K562 (cell line): Measurements from ENCODE around the gene PCCA. TPM values are rescaled to one million over a fixed set of nuclear protein-coding genes. Genes with fewer than 3 reads are reported as not detected.

Experiments used
- ATAC-seq: fragments of 200-7000 bp; cut with Tn5 transposase; 3 replicates; pipeline ENCODE4 v1.9.1; 2020; ENCODE audit warnings: moderate library complexity
- BruUV-seq: library from RNA; stranded (reverse); fragments of 400-500 nt; replicated peaks from 2 replicates; lab custom pipeline; 2021; lab: Mats Ljungman, UMichigan
- CTCF ChIA-PET: fragments of 300-600 bp; formaldehyde crosslinking; extraction: SDS; loops from one replicate; lab custom pipeline; 2021; ENCODE audit warnings: low intra/inter-chr PET ratio; lab: Yijun Ruan, JAX
- POLR2A ChIA-PET: fragments of 300-600, 350-650 bp; sonication (Branson Sonifier 250); formaldehyde crosslinking; extraction: SDS; loops from one replicate; lab custom pipeline; 2021; ENCODE audit warnings: antibody characterized with exemption, inconsistent platforms; lab: Yijun Ruan, JAX
- DNase-seq, 4 experiments: peaks; one replicate each; pipeline versions ENCODE4 v3.0.0 to v3.0.0-alpha.2; 2011 to 2018; ENCODE audit warnings: low spot score in 3 of 4, mixed read lengths in 3 of 4; ENCODE audit errors: extremely low read depth in 1 of 4
- FAIRE-seq: peaks from 2 replicates; lab custom pipeline; 2011; peaks lifted over from hg19 to GRCh38; lab: Jason Lieb, UNC
- H2AFZ ChIP-seq: 2 replicates; pipeline ENCODE4 v1.6.0; 2011; ENCODE audit warnings: low read depth, low read length, control low read depth, inconsistent platforms
- H3K27ac ChIP-seq: fragments of 200-600 bp; 3 replicates; pipeline ENCODE4 v1.8.0; 2011; ENCODE audit warnings: low read depth, mild to moderate bottlenecking, control low read depth, inconsistent platforms, low read length, moderate library complexity, mixed read lengths; ENCODE audit errors: extremely low read depth
- H3K27me3 ChIP-seq, 2 experiments: fragments of 300-600 bp in 1 of 2; 2 replicates in 1 of 2; 3 replicates in 1 of 2; pipeline versions ENCODE4 v1.6.0 to v1.8.0; 2011; ENCODE audit warnings: inconsistent platforms in 2 of 2, low read length in 2 of 2, mild to moderate bottlenecking in 1 of 2, mixed read lengths in 1 of 2, moderate library complexity in 1 of 2; ENCODE audit not compliant: control insufficient read depth in 2 of 2, insufficient read depth in 2 of 2
- H3K36me3 ChIP-seq: fragments of 300-600 bp; 3 replicates; pipeline ENCODE4 v1.8.0; 2011; ENCODE audit warnings: mild to moderate bottlenecking, low read length, inconsistent platforms; ENCODE audit not compliant: control insufficient read depth, insufficient read depth
- H3K4me1 ChIP-seq, 2 experiments: fragments of 200-600 bp in 1 of 2; replicated peaks in 1 of 2; 2 replicates in 1 of 2; 3 replicates in 1 of 2; pipeline versions ENCODE4 v1.5.1 to v1.8.0; 2011; ENCODE audit warnings: inconsistent platforms in 2 of 2, low read length in 2 of 2, mild to moderate bottlenecking in 1 of 2, mixed read lengths in 1 of 2, moderate library complexity in 1 of 2; ENCODE audit not compliant: control insufficient read depth in 2 of 2, insufficient read depth in 2 of 2
- H3K4me2 ChIP-seq: 2 replicates; pipeline ENCODE4 v1.6.1; 2011; ENCODE audit warnings: low read length, control low read depth, inconsistent platforms, mixed read lengths; ENCODE audit not compliant: insufficient read depth
- H3K4me3 ChIP-seq: fragments of 200-600 bp; sonication (generic), shearing (Covaris generic); 2 replicates; pipeline ENCODE4 v1.5.1; 2016; ENCODE audit warnings: control low read depth, inconsistent platforms
- H3K79me2 ChIP-seq: fragments of 200-600 bp; 3 replicates; pipeline ENCODE4 v1.8.0; 2011; ENCODE audit warnings: low read length, inconsistent platforms; ENCODE audit not compliant: control insufficient read depth, insufficient read depth
- H3K9ac ChIP-seq, 2 experiments: 2 replicates each; pipeline versions ENCODE4 v1.6.0 to v1.6.1; 2011; ENCODE audit warnings: low read depth in 2 of 2, low read length in 2 of 2, control low read depth in 1 of 2, inconsistent platforms in 1 of 2, mild to moderate bottlenecking in 1 of 2, mixed read lengths in 1 of 2; ENCODE audit not compliant: insufficient read depth in 1 of 2
- H3K9me1 ChIP-seq: one replicate; pipeline ENCODE4 v1.6.0; 2011; ENCODE audit warnings: inconsistent platforms, mild to moderate bottlenecking, low read length, moderate library complexity; ENCODE audit not compliant: control insufficient read depth, insufficient read depth
- H3K9me3 ChIP-seq: replicated peaks from 2 replicates; pipeline ENCODE4 v1.5.1; 2011; ENCODE audit warnings: low read depth, low read length, inconsistent platforms; ENCODE audit not compliant: control insufficient read depth, insufficient read depth
- H4K20me1 ChIP-seq: replicated peaks from 2 replicates; pipeline ENCODE4 v1.6.1; 2011; ENCODE audit warnings: low read length, inconsistent platforms, mixed read lengths; ENCODE audit not compliant: control insufficient read depth, insufficient read depth
- BRCA1 ChIP-seq, 2 experiments: fragments of 450-650 bp in 1 of 2; sonication (generic) in 1 of 2; formaldehyde crosslinking in 1 of 2; IDR thresholded peaks; 2 replicates each; pipeline versions ENCODE4 v1.5.0 to v1.6.1; 2017 to 2020; ENCODE audit warnings: mild to moderate bottlenecking in 1 of 2, missing genetic modification reagents in 1 of 2
- GATA2 ChIP-seq: sonication (generic); formaldehyde crosslinking; IDR thresholded peaks from 2 replicates; pipeline ENCODE4 v1.4.0; 2020; ENCODE audit warnings: mild to moderate bottlenecking, missing genetic modification reagents
- KDM5B ChIP-seq: fragments of 200-600 bp; sonication (generic); IDR thresholded peaks from 2 replicates; pipeline ENCODE4 v1.6.1; 2012; ENCODE audit warnings: low read depth, mild to moderate bottlenecking, moderate library complexity, low read length, control low read depth, inconsistent platforms; ENCODE audit not compliant: insufficient replicate concordance
- LEF1 ChIP-seq: fragments of 450-650 bp; IDR thresholded peaks from 2 replicates; pipeline ENCODE4 v1.6.1; 2016; ENCODE audit warnings: mild to moderate bottlenecking
- MED1 ChIP-seq: sonication (generic); formaldehyde crosslinking; IDR thresholded peaks from 2 replicates; pipeline ENCODE4 v1.8.1; 2023; ENCODE audit warnings: missing genetic modification reagents, borderline replicate concordance
- NFIC ChIP-seq: fragments of 450-650 bp; IDR thresholded peaks from 2 replicates; pipeline ENCODE4 v1.6.1; 2017; ENCODE audit warnings: mild to moderate bottlenecking, inconsistent platforms
- PATZ1 ChIP-seq: fragments of 250-450 bp; sonication (Bioruptor Pico); IDR thresholded peaks from 2 replicates; pipeline ENCODE4 v1.5.0; 2020; ENCODE audit warnings: mild to moderate bottlenecking, borderline replicate concordance
- POU5F1 ChIP-seq: fragments of 150-350 bp; IDR thresholded peaks from 2 replicates; pipeline ENCODE4 v1.6.1; 2014; ENCODE audit warnings: borderline replicate concordance, low read length, low read depth, mild to moderate bottlenecking; ENCODE audit not compliant: partially characterized antibody
- PYGO2 ChIP-seq: fragments of 450-650 bp; IDR thresholded peaks from 2 replicates; pipeline ENCODE4 v1.6.1; 2016; ENCODE audit warnings: mild to moderate bottlenecking, missing genetic modification characterization, moderate library complexity, missing compliant biosample characterization
- RCOR1 ChIP-seq, 2 experiments: IDR thresholded peaks; 2 replicates each; pipeline ENCODE4 v1.6.1; 2012; ENCODE audit warnings: low read depth in 2 of 2, low read length in 2 of 2, borderline replicate concordance in 1 of 2, improper control_type of control experiment in 1 of 2
- SPI1 ChIP-seq: IDR thresholded peaks from 2 replicates; pipeline ENCODE4 v1.6.1; 2011; ENCODE audit warnings: low read depth, low read length, control low read depth, borderline replicate concordance
- TCF3 ChIP-seq: sonication (generic); formaldehyde crosslinking; IDR thresholded peaks from 2 replicates; pipeline ENCODE4 v1.4.0; 2020; ENCODE audit warnings: mild to moderate bottlenecking, missing genetic modification reagents
- WGBS: fragments of 100-300 bp; shearing (Covaris generic); methylation state at CpG from one replicate; pipeline ENCODE4 v1.1.6; 2016; ENCODE audit warnings: low coverage, mixed read lengths; ENCODE audit not compliant: insufficient coverage; ENCODE audit errors: missing lambda C conversion rate; 5-methylcytosine and 5-hydroxymethylcytosine counted together
- in situ Hi-C: fragments of 300-500 bp; cut with MboI; formaldehyde crosslinking; loops from 4 replicates; pipeline ENCODE4 v1.15.0; 2018; ENCODE audit warnings: inconsistent platforms, mixed read lengths
- intact Hi-C: fragments of 100-400 bp; cut with micrococcal nuclease; formaldehyde crosslinking; loops from 2 replicates; pipeline ENCODE4 v1.14.2; 2022
- polyA plus RNA-seq, 8 experiments: library from polyadenylated mRNA; depleted of rRNA in 4 of 8; stranded (reverse) in 5 of 8; unstranded in 3 of 8; fragments of >200 nt; fragmentation: Nextera tagmentation in 2 of 8; fragmentation: Illumina TruSeq in 1 of 8; extraction: Ambion mirVana in 2 of 8; extraction: Trizol in 1 of 8; gene quantifications; 2 replicates each; pipeline versions ENCODE4 v1.2.1 to v1.2.3, GENCODE V29; 2011 to 2014; ENCODE audit warnings: inconsistent platforms in 1 of 8, missing spikeins in 1 of 8
- total RNA-seq, 7 experiments: library from RNA; depleted of rRNA in 6 of 7; stranded (reverse); fragments of >200 nt in 6 of 7; fragmentation: Illumina TruSeq in 2 of 7; extraction: Trizol in 2 of 7; gene quantifications; 2 replicates each; pipeline versions ENCODE4 v1.2.1 to v1.2.3, GENCODE V29; 2011 to 2021; ENCODE audit warnings: low replicate concordance in 1 of 7
- TF ChIP-seq, protein P1 (sequence below): fragments of 250-450 bp; sonication (Bioruptor Pico); IDR thresholded peaks from 2 replicates; pipeline ENCODE4 v1.4.0; 2020; ENCODE audit warnings: mild to moderate bottlenecking, moderate library complexity, borderline replicate concordance
- TF ChIP-seq, protein P2 (sequence below): fragments of 200-400 bp; formaldehyde crosslinking; IDR thresholded peaks from 2 replicates; pipeline ENCODE4 v1.6.1; 2017; ENCODE audit warnings: mild to moderate bottlenecking, low read depth, low read length, moderate library complexity

PCCA gene
- total and polyA plus RNA-seq, 9 of the 15 experiments (the other 6 are each of a cell fraction or from before 2014, with no cell fraction given) = 5.2 to 14.1 (median 9.7) TPM

GRCh38 chr13:100440751-100441425 lies 352.0 kb downstream of the PCCA start:
- H3K4me3 ChIP-seq = no peak overlapping the region
- in situ Hi-C loops = no loop called here
- WGBS = 37% methylated on average over 4 of the region's 4 CpGs
- no peaks in the 10 kb centered on the region for H3K79me2 ChIP-seq
- no peaks in the 10 kb centered on the region for H4K20me1 ChIP-seq
- H3K27ac ChIP-seq = no peak overlapping the region
- ATAC-seq (no peak), FAIRE-seq (no peak), DNase-seq (no peak)
- no peaks in the 10 kb centered on the region for H3K27me3 ChIP-seq
- no peaks in the 10 kb centered on the region for H3K36me3 ChIP-seq
- no peaks in the 10 kb centered on the region for H3K9me1 ChIP-seq
- intact Hi-C loops = no loop called here
- BruUV-seq = no TSS peak
- POLR2A ChIA-PET = no interaction called here
- H3K4me1 ChIP-seq = no peaks in the 10 kb centered on the region
- no peaks in the 10 kb centered on the region for H3K9me3 ChIP-seq
- H3K9ac ChIP-seq = no peak overlapping the region
- no peak overlapping the region for H2AFZ ChIP-seq
- CTCF ChIA-PET = no interaction called here
- no peak overlapping the region for H3K4me2 ChIP-seq
- no peak for TF ChIP-seq BRCA1 (IDR thresholded peaks at IDR 0.05)
- TF ChIP-seq BRCA1 (CRISPR knock-in tag; IDR thresholded peaks at IDR 0.05) = no peak
- no peak for TF ChIP-seq POU5F1
- no peak for TF ChIP-seq MED1
- no peak for TF ChIP-seq TCF3
- no peak for TF ChIP-seq GATA2 (CRISPR knock-in tag)
- no peak for TF ChIP-seq LEF1
- no peak for TF ChIP-seq RCOR1 (IDR thresholded peaks at IDR 0.05; ENCODE audit: borderline replicate concordance in 1 of 2, low read depth in 2 of 2, low read length in 2 of 2)
- TF ChIP-seq PATZ1 (CRISPR knock-in tag) = no peak
- no peak for TF ChIP-seq PYGO2 (tag)
- TF ChIP-seq, protein P1, sequence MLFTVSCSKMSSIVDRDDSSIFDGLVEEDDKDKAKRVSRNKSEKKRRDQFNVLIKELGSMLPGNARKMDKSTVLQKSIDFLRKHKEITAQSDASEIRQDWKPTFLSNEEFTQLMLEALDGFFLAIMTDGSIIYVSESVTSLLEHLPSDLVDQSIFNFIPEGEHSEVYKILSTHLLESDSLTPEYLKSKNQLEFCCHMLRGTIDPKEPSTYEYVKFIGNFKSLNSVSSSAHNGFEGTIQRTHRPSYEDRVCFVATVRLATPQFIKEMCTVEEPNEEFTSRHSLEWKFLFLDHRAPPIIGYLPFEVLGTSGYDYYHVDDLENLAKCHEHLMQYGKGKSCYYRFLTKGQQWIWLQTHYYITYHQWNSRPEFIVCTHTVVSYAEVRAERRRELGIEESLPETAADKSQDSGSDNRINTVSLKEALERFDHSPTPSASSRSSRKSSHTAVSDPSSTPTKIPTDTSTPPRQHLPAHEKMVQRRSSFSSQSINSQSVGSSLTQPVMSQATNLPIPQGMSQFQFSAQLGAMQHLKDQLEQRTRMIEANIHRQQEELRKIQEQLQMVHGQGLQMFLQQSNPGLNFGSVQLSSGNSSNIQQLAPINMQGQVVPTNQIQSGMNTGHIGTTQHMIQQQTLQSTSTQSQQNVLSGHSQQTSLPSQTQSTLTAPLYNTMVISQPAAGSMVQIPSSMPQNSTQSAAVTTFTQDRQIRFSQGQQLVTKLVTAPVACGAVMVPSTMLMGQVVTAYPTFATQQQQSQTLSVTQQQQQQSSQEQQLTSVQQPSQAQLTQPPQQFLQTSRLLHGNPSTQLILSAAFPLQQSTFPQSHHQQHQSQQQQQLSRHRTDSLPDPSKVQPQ = no peak
- no peak for TF ChIP-seq KDM5B
- TF ChIP-seq NFIC = no peak
- TF ChIP-seq, protein P2, sequence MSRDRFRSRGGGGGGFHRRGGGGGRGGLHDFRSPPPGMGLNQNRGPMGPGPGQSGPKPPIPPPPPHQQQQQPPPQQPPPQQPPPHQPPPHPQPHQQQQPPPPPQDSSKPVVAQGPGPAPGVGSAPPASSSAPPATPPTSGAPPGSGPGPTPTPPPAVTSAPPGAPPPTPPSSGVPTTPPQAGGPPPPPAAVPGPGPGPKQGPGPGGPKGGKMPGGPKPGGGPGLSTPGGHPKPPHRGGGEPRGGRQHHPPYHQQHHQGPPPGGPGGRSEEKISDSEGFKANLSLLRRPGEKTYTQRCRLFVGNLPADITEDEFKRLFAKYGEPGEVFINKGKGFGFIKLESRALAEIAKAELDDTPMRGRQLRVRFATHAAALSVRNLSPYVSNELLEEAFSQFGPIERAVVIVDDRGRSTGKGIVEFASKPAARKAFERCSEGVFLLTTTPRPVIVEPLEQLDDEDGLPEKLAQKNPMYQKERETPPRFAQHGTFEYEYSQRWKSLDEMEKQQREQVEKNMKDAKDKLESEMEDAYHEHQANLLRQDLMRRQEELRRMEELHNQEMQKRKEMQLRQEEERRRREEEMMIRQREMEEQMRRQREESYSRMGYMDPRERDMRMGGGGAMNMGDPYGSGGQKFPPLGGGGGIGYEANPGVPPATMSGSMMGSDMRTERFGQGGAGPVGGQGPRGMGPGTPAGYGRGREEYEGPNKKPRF = no peak
- TF ChIP-seq SPI1 = no peak
